IPS DF 6.9 (cell line): ENCODE measurements around the gene AK8.

ENCODE experiments used
- DNase-seq: peaks from one replicate; pipeline ENCODE4 v3.0.0-alpha.2; 2013; ENCODE audit warnings: low read depth, low spot score
- H3K27ac ChIP-seq: one replicate; pipeline ENCODE4 v1.5.1; 2013; ENCODE audit warnings: low read length, control low read depth
- H3K27me3 ChIP-seq: 2 replicates; pipeline ENCODE4 v1.6.1; 2013; ENCODE audit warnings: mild to moderate bottlenecking, low read length; ENCODE audit not compliant: control insufficient read depth, insufficient read depth
- H3K36me3 ChIP-seq: 2 replicates; pipeline ENCODE4 v1.6.1; 2013; ENCODE audit warnings: low read length; ENCODE audit not compliant: control insufficient read depth, insufficient read depth
- H3K4me1 ChIP-seq: 2 replicates; pipeline ENCODE4 v1.6.1; 2013; ENCODE audit warnings: low read length; ENCODE audit not compliant: control insufficient read depth, insufficient read depth
- H3K4me3 ChIP-seq: 2 replicates; pipeline ENCODE4 v1.5.1; 2013; ENCODE audit warnings: mild to moderate bottlenecking, low read length
- H3K9me3 ChIP-seq: 2 replicates; pipeline ENCODE4 v1.6.1; 2013; ENCODE audit warnings: low read length, inconsistent platforms; ENCODE audit not compliant: control insufficient read depth, insufficient read depth
- WGBS: extraction: QIAGEN DNeasy Blood & Tissue Kit; methylation state at CpG from one replicate; pipeline ENCODE4 v1.1.7; 2013; ENCODE audit warnings: mixed read lengths, missing lambda C conversion rate; ENCODE audit not compliant: insufficient read length, insufficient coverage; 5-methylcytosine and 5-hydroxymethylcytosine counted together

Gene AK8

GRCh38 chr9:132858751-132859150 is 19.3 kb downstream of the AK8 start:
- no peak for DNase-seq
- H3K27ac ChIP-seq = no peak overlapping the region
- H3K4me3 ChIP-seq = no peak overlapping the region
- H3K27me3 ChIP-seq = no peaks in the 10 kb centered on the region
- no CpG with 5 or more reads among the region's 7 CpGs for WGBS
- peaks cover 9% of the 10 kb centered on the region for H3K4me1 ChIP-seq
- no peaks in the 10 kb centered on the region for H3K9me3 ChIP-seq
- no peaks in the 10 kb centered on the region for H3K36me3 ChIP-seq

GRCh38 chr9:132857616-132858342 is 20.3 kb downstream of the AK8 start:
- WGBS = no CpG with 5 or more reads among the region's 24 CpGs
- no peak for DNase-seq
- no peak overlapping the region; the same call in 1 of the 2 replicates for H3K4me3 ChIP-seq
- H3K4me1 ChIP-seq = peaks cover 9% of the 10 kb centered on the region
- H3K36me3 ChIP-seq = no peaks in the 10 kb centered on the region
- no peaks in the 10 kb centered on the region for H3K9me3 ChIP-seq
- no peaks in the 10 kb centered on the region for H3K27me3 ChIP-seq
- H3K27ac ChIP-seq = no peak overlapping the region

DNA sequence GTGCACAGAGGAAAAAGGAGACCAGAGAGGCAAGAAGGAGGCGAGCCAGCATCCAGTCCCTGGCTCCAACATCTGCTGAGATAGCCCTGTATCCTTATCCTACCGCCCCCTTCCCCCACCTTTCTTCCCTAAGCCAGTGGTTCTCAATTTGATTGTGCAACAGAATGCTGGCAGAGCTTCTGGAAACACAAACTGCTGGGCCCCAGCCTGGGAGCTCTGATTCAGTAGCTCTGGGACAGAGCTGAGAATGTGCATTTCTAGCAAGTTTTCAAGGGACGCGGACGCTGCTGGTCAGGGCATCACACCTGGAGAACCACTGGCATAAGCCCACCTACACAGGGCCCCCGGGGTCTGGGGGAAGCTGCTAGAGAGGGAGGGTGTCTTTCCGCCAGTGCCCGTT is 21.1 kb downstream of the AK8 start:
- Histone ChIP-seq H3K4me1 (peaks cover 9% of the 10 kb centered on the region), H3K4me3 (no peak overlapping the region), H3K27ac (no peak overlapping the region), H3K9me3 (no peaks in the 10 kb centered on the region), H3K36me3 (no peaks in the 10 kb centered on the region), H3K27me3 (no peaks in the 10 kb centered on the region)
- no peak for DNase-seq
- WGBS = no CpG with 5 or more reads among the region's 8 CpGs

GRCh38 chr9:132855904-132856303 is 22.2 kb downstream of the AK8 start:
- WGBS = no CpG with 5 or more reads among the region's 5 CpGs
- Histone ChIP-seq H3K36me3 (no peaks in the 10 kb centered on the region), H3K4me3 (no peak overlapping the region), H3K9me3 (no peaks in the 10 kb centered on the region), H3K27me3 (no peaks in the 10 kb centered on the region), H3K4me1 (peaks cover 9% of the 10 kb centered on the region), H3K27ac (no peak overlapping the region)
- DNase-seq = no peak

GRCh38 chr9:132854832-132855231 is 23.3 kb downstream of the AK8 start:
- no peaks in the 10 kb centered on the region for H3K27me3 ChIP-seq
- H3K27ac ChIP-seq = no peak overlapping the region
- DNase-seq = no peak
- H3K4me3 ChIP-seq = no peak overlapping the region
- peaks cover 9% of the 10 kb centered on the region for H3K4me1 ChIP-seq
- H3K9me3 ChIP-seq = no peaks in the 10 kb centered on the region
- no CpG with 5 or more reads among the region's 10 CpGs for WGBS
- no peaks in the 10 kb centered on the region for H3K36me3 ChIP-seq

GRCh38 chr9:132853482-132853881 is 24.6 kb downstream of the AK8 start:
- Histone ChIP-seq H3K9me3 (no peaks in the 10 kb centered on the region), H3K36me3 (no peaks in the 10 kb centered on the region), H3K4me1 (peaks cover 9% of the 10 kb centered on the region), H3K4me3 (no peak overlapping the region), H3K27me3 (no peaks in the 10 kb centered on the region), H3K27ac (no peak overlapping the region)
- DNase-seq = no peak
- no CpG with 5 or more reads among the region's 4 CpGs for WGBS

DNA sequence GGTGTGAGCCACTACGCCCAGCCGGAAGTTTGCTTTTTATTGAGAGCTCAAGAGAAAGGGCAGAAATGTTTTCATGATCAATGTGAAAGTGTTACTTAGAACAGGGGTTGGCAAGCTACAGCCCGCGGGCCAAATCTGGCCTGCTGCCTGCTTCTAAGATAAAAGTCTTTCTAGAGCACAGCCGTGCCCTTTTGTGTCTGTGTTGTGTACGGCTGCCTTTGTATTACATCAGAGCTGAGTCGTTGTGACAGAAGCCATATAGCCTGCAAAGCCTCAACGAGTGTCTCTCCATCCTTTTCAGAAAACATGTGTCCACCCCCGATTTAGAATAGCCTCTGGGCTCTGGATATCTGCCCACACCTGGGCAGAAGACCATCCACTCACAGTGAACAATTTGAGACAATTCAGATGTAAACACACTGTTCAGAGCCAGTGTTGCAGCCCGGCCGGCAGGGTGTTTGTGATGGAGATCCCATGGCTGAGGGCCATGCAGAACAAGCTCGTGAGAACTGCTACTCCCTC is 28.8 kb downstream of the AK8 start:
- no peaks in the 10 kb centered on the region for H3K27me3 ChIP-seq
- H3K4me3 ChIP-seq = no peak overlapping the region
- H3K4me1 ChIP-seq = no peaks in the 10 kb centered on the region; the same call in 1 of the 2 replicates
- DNase-seq = no peak
- no peak overlapping the region for H3K27ac ChIP-seq
- H3K36me3 ChIP-seq = no peaks in the 10 kb centered on the region
- no CpG with 5 or more reads among the region's 12 CpGs for WGBS
- no peaks in the 10 kb centered on the region for H3K9me3 ChIP-seq

GRCh38 chr9:132846918-132847515 is 31.1 kb downstream of the AK8 start:
- no peaks in the 10 kb centered on the region; the same call in 1 of the 2 replicates for H3K4me1 ChIP-seq
- no peaks in the 10 kb centered on the region for H3K27me3 ChIP-seq
- no peak overlapping the region for H3K27ac ChIP-seq
- no peak overlapping the region for H3K4me3 ChIP-seq
- no peaks in the 10 kb centered on the region for H3K36me3 ChIP-seq
- no peaks in the 10 kb centered on the region for H3K9me3 ChIP-seq
- no peak for DNase-seq
- no CpG with 5 or more reads among the region's 15 CpGs for WGBS

- no peak overlapping the region for H3K27ac ChIP-seq
- no peaks in the 10 kb centered on the region; the same call in 1 of the 2 replicates for H3K4me1 ChIP-seq
- WGBS = no CpG with 5 or more reads among the region's 12 CpGs
- no peaks in the 10 kb centered on the region for H3K27me3 ChIP-seq
- H3K9me3 ChIP-seq = no peaks in the 10 kb centered on the region
- H3K36me3 ChIP-seq = no peaks in the 10 kb centered on the region
- no peak overlapping the region for H3K4me3 ChIP-seq
- no peak for DNase-seq
Observed at GRCh38 chr9:132846109-132846917, 31.8 kb downstream of the AK8 start.
